ENCODE results near the gene SIPA1L3. TPM values are rescaled to one million over a fixed set of nuclear protein-coding genes. Genes with fewer than 3 reads are reported as not detected.
A peak's percentile ranks its signal among the peaks of the same experiment; 100 is the strongest.

SIPA1L3 gene
- total and polyA plus RNA-seq, 8 donors, result 2.9 to 211 (median 24.3) TPM

- WGBS, 5 donors, result 80 to 93% (median 90%) methylated on average over 10 to 29 of the region's 29 CpGs
- peaks cover 4 to 77% (median 72%) of the 10 kb centered on the region in 4 donors for H3K36me3 ChIP-seq
- peak in 1 of 2 donors; percentile 7 for DNase-seq
- no peak overlapping the region for H3K27ac ChIP-seq
- H3K9me3 ChIP-seq, result no peaks in the 10 kb centered on the region
- intact Hi-C loops (cut with DNase I; ENCODE audit: low total_unique reads), result no loop called here
- no peaks in the 10 kb centered on the region for H3K27me3 ChIP-seq
- TF ChIP-seq POLR2A (IDR thresholded peaks at IDR 0.05) (no peak), EP300 (IDR thresholded peaks at IDR 0.05) (no peak), POLR2AphosphoS5 (IDR thresholded peaks at IDR 0.05) (no peak)
- TF ChIP-seq, protein P1, sequence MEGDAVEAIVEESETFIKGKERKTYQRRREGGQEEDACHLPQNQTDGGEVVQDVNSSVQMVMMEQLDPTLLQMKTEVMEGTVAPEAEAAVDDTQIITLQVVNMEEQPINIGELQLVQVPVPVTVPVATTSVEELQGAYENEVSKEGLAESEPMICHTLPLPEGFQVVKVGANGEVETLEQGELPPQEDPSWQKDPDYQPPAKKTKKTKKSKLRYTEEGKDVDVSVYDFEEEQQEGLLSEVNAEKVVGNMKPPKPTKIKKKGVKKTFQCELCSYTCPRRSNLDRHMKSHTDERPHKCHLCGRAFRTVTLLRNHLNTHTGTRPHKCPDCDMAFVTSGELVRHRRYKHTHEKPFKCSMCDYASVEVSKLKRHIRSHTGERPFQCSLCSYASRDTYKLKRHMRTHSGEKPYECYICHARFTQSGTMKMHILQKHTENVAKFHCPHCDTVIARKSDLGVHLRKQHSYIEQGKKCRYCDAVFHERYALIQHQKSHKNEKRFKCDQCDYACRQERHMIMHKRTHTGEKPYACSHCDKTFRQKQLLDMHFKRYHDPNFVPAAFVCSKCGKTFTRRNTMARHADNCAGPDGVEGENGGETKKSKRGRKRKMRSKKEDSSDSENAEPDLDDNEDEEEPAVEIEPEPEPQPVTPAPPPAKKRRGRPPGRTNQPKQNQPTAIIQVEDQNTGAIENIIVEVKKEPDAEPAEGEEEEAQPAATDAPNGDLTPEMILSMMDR (IDR thresholded peaks at IDR 0.05), result no peak
- H3K4me3 ChIP-seq, result no peak overlapping the region
- peaks cover 0 to 6% (median 2%) of the 10 kb centered on the region in 4 donors for H3K4me1 ChIP-seq
Observed at GRCh38 chr19:38193445-38193844, 286.4 kb downstream of the SIPA1L3 start.

- Histone ChIP-seq H3K36me3 (peaks cover 4 to 84% (median 79%) of the 10 kb centered on the region in 4 donors), H3K4me3 (no peak overlapping the region), H3K27ac (no peak overlapping the region), H3K9me3 (no peaks in the 10 kb centered on the region), H3K4me1 (peaks cover 0 to 6% (median 2%) of the 10 kb centered on the region in 4 donors), H3K27me3 (no peaks in the 10 kb centered on the region)
- peak in 1 of 2 donors; percentile 62 for DNase-seq
- 78 to 85% (median 83%) methylated on average over 13 of the region's 13 CpGs for WGBS, 5 donors
- TF ChIP-seq, protein P1 (IDR thresholded peaks at IDR 0.05), result no peak
- TF ChIP-seq POLR2AphosphoS5 (IDR thresholded peaks at IDR 0.05), result no peak
- no peak for TF ChIP-seq EP300 (IDR thresholded peaks at IDR 0.05)
- TF ChIP-seq POLR2A (IDR thresholded peaks at IDR 0.05), result no peak
- intact Hi-C loops (cut with DNase I; ENCODE audit: low total_unique reads), result no loop called here
Observed at GRCh38 chr19:38194061-38194701, 287.2 kb downstream of the SIPA1L3 start.

GRCh38 chr19:38195237-38195636 is 288.2 kb downstream of the SIPA1L3 start:
- no peak overlapping the region for H3K4me3 ChIP-seq
- DNase-seq, result no peak
- H3K4me1 ChIP-seq, result peaks cover 0 to 6% (median 2%) of the 10 kb centered on the region in 4 donors
- TF ChIP-seq POLR2AphosphoS5 (IDR thresholded peaks at IDR 0.05), result no peak
- TF ChIP-seq EP300 (IDR thresholded peaks at IDR 0.05), result no peak
- TF ChIP-seq, protein P1 (IDR thresholded peaks at IDR 0.05), result no peak
- no peak for TF ChIP-seq POLR2A (IDR thresholded peaks at IDR 0.05)
- H3K27ac ChIP-seq, result no peak overlapping the region
- WGBS, 5 donors, result 78 to 96% (median 90%) methylated on average over 10 of the region's 10 CpGs
- intact Hi-C loops (cut with DNase I; ENCODE audit: low total_unique reads), result no loop called here
- no peaks in the 10 kb centered on the region for H3K9me3 ChIP-seq
- no peaks in the 10 kb centered on the region for H3K27me3 ChIP-seq
- H3K36me3 ChIP-seq, result peaks cover 4 to 89% (median 80%) of the 10 kb centered on the region in 4 donors

- H3K4me3 ChIP-seq, result no peak overlapping the region
- no peaks in the 10 kb centered on the region for H3K9me3 ChIP-seq
- 88 to 95% (median 92%) methylated on average over 13 of the region's 13 CpGs for WGBS, 5 donors
- no peak for DNase-seq
- peaks cover 4 to 97% (median 91%) of the 10 kb centered on the region in 4 donors for H3K36me3 ChIP-seq
- intact Hi-C loops (cut with DNase I; ENCODE audit: low total_unique reads), result no loop called here
- TF ChIP-seq POLR2A (IDR thresholded peaks at IDR 0.05), result no peak
- TF ChIP-seq POLR2AphosphoS5 (IDR thresholded peaks at IDR 0.05), result no peak
- peaks cover 0 to 6% (median 2%) of the 10 kb centered on the region in 4 donors for H3K4me1 ChIP-seq
- H3K27ac ChIP-seq, result no peak overlapping the region
- H3K27me3 ChIP-seq, result no peaks in the 10 kb centered on the region
Observed at GRCh38 chr19:38196245-38196837, 289.3 kb downstream of the SIPA1L3 start.
